Measurements from ENCODE around the gene DPYSL3.
"Not testable (repeated sequence)": the region's sequence is repeated elsewhere in the genome, so short reads cannot be mapped to it uniquely, and the experiment has no call there.

The DPYSL3 gene

DNA sequence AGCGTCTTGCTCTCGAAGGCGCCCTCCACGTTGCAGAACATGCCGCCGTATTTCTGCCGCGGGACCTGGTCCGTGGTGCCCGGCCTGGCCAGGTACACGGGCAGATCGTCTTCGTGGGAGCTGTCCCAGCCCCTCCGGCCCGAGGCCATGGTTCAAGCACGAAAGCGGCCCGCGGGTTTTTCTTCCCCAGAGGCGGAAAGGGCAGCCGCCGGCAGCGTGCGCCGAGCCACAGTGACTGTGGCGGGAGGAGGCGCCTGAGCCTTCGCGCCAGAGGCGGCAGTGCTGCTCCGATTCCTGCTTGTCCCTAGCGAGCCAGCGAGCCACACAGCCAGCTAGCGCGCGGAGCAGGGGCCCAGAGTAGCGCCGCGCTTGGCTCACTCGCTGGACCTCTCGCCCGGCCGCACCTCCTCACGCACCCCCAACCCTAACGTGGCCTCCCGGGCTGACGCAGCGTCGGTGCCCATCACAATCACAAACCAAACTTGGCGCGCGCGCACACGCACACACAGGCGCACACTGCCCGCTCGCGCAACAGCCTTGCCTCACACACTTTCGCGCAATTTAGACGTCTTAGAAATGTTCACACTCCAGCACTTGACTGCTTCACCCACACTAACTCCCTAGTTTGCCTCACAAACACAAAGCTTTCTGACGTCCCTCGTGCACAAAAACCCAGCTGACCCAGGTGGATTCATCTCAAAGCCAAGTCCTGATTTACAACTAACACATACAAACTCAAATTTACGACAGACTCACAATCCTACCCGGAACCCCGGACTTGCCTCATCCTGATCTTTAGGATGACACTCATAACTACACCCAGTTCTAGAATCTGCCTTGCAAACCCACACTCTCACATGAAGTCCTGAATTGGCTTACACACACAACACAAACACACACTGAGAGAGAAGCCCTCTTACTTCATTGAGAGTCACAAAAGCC lies at the start of gene DPYSL3:
Gene DPYSL3 (minus strand): TSS at position 359 of the 942 bp plus-strand sequence. CDS start 210 bp downstream, at position 149.
- peak; percentile 33 for DNase-seq

DNA sequence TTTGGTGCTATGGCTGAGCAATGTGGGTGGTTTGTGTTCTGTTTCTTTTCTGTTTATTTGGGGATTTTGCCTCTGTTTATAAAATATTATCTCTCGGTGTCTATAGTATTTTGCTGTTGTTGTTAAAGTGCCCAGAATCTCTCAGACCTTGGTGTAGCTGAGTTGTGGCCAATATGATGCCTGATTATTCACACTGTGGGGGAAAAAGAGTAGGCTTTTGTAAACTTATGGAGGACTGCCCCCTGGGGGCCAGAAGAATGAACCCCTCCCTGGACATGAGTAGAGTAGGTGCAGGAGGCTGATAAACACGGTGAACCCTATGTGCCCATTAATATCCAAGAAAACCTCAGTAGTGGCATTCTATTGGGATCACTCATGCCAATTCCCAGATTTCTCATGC lies 49.0 kb upstream of the DPYSL3 start:
- no peak for DNase-seq

- no peak for DNase-seq
Observed at GRCh38 chr5:147557876-147558745, 48.2 kb upstream of the DPYSL3 start.

DNA sequence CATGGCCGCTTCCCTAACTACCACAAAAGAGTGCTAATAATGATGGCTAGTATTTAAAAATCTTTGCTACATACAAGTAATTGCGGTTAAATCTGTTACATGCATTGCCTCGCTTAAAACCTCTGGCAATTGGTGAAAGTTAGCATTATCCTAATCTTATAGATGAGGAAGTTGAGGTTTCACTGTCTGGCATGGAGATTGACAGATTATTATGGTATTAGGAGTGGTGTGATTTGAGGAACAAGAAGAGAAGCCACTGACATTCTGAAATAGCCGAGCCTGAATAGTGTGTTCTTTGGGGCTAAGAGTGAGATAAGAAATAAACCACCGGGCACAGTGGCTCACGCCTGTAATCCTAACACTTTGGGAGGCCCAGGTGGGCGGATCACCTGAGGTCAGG lies 45.3 kb upstream of the DPYSL3 start:
- DNase-seq, result no peak

- no peak for DNase-seq
Observed at GRCh38 chr5:147554261-147554817, 44.5 kb upstream of the DPYSL3 start.

DNA sequence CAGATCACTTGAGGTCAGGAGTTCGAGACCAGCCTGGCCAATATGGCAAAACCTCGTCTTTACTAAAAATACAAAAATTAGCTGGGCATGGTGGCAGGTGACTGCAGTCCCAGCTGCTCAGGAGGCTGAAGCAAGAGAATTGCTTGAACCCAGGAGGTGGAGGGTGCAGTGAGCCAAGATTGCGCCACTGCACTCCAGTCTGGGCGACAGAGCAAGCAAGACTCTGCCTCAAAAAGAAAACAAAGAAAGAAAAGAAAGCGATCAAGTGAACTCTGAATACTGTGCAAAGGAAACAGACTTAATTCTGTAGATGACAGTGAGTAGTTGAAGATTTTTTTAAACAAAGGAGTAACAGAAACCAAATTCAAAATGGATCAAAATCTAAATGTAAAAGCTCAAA lies 43.9 kb upstream of the DPYSL3 start:
- DNase-seq, result not testable (repeated sequence)

GRCh38 chr5:147552897-147553296 lies 43.0 kb upstream of the DPYSL3 start:
- DNase-seq, result no peak

DNA sequence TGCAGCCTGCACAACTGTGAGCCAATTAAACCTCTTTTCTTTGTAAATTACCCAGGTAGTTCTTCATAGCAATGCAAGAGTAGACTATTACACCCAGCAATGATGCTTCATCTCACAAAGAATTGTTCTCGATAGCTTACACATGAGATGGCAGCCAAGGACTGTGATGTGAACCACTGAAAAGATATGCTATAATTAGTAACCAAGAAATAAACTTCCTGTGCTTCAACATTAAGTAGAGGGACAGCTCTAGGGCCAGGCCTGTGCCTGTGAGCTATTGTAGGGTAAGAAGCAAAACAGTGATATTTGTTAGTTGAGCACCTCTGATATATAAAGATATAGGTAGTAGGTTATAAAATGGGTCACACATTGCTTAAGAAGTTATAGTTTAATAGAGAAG lies 41.8 kb upstream of the DPYSL3 start:
- no peak for DNase-seq

GRCh38 chr5:147547730-147548129 lies 37.9 kb upstream of the DPYSL3 start:
- no peak for DNase-seq

DNA sequence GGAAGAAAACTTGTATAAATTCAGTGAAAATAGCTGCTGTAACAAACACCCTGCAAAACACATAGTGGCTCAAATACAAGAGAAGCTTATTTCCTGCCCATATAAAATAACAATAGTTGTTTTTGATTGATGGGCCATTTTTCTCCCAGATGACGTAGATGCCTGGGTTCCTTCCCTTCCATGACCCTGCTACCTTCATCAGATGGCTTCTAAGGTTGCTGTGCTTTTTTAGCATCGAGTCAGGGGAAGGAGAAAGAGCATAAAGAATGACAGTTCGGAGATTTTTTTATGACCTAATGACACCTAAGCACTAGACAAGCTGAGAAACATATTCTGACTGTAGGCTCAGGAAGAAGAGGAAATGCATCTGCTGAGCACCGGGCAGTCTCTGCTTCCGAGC lies 34.7 kb upstream of the DPYSL3 start:
- DNase-seq, result no peak

DNA sequence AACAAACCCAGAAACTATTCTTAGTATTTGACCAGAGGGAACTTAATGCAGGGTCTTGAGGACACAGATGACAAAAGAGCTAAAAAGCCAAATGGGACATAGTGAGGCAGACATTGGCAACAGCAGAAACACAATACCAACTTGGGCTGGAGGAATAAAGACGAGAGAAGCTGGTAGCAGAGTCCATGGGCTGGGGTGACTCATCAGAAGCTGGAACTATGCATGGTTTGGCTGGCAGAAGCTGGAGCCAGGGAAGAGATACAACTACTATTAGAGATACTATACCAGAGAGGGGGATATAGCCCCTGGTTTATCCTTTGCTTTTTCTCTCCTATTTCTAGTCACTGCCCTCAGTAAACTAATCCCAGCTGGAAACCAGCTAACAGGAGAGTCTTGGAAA lies 29.2 kb upstream of the DPYSL3 start:
- no peak for DNase-seq

DNA sequence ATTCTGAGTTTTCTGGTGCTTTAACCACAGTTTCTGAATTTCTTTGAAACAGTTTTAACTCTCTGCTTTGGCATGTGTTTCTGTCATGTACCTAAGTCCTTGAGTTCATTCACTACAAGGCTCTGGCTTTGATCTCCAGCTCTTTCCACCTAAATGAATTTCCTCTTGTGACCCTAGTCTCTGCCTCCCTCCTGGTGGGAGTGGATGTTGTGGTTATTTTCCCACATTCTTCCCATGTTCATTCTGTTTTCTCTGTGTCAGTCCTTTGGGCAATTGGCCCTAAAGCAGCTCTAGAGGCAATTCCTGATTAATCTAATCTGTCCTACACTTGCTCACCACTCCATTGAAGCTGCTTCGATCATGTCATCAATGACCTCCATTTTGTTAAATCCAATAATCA lies 28.4 kb upstream of the DPYSL3 start:
- DNase-seq, result no peak

DNA sequence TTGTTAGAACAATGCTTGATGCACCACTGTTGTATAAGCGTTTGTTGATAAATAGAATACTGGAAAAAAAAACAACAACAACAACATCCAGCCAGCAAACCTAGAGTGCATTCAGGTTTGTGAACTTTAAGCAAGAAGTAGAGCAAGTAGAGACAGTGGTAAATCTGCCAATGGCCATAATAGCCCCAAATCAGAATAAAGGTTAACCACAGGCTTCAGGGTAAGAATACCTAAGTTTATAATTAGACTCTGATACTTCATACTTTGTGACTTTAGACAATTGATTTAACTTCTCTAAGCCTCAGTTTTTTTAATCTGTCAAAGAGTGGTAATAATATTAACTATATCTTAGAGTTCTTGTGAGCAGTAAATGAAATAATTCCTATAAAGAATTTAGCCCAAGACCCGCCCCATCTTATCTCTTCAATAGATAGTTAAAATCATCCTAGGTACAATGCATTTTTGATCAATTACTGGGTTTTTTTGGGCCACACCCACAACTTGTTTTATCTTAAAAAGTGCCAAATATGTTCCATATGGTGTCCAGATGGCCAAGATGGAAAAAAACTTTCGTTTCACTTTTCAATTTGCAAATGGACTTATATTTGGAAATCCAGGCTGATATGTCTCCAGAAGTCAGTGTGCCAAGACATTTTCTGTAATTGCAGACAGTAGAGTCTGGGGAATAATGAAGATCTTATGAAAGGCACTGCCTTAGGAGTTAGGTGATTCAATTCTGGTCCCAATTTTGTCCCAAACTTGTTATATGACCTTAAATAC lies 24.5 kb upstream of the DPYSL3 start:
- no peak for DNase-seq

GRCh38 chr5:147532156-147532555 lies 22.3 kb upstream of the DPYSL3 start:
- no peak for DNase-seq

- DNase-seq, result no peak
Observed at GRCh38 chr5:147530530-147531389, 20.9 kb upstream of the DPYSL3 start.

DNA sequence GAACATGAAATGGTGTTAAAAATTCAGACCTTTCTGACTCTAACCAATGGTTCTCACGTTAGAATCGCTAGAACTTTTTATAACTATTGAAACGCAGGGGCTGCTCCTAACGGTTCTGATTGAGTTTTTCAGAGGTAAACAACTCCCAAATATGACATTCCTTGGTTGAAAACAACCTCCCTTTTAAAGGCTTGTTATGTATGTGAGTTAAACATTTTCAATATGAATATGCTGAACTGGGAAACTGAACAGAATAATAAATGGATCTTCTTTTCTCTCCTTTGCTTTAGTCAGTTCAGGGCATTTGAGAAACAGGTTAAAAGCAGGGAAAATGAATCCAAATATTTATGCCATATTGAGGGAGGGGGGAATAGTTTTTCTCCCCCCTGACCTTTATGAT lies 13.2 kb upstream of the DPYSL3 start:
- DNase-seq, result no peak

DNA sequence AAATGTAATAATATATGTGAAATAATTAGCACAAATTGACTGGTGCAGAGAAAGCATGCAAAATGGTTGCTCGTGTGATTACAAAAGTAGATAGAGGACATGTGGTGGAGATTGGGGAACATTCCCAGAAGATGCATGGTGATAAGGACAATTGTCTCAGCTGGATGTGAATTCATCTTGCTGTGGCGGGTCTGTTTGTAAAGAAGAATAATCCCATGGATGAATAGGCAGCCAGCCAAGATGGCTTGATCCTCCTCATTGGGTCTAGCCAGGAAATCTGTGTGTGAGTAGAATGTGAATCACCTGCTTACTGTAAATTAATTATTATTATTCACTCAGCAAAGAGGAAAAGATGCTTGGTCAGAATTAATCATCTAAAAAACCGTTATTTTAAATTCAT lies 12.6 kb upstream of the DPYSL3 start:
- DNase-seq, result no peak

- no peak for DNase-seq
Observed at GRCh38 chr5:147520450-147520849, 10.6 kb upstream of the DPYSL3 start.

DNA sequence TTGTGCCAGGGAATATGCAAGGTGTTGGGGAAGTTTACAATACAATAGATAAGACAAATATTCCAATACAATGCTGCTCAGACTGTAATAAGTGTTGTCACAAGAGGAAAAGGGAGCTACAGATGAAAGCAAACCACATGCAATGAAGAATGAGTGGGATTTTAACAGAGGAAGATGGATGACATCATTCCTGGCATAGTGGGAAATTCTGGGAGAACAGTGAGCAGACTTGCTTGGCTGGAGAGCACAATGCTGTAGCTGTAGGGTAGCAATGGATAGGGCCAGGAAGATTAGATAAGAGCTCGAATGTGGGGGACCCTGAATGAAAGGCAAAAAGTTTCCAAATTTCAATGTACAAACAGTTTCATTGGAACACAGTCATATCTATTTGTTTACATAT lies 9.5 kb upstream of the DPYSL3 start:
- no peak for DNase-seq

- DNase-seq, result no peak
Observed at GRCh38 chr5:147517383-147517782, 7.5 kb upstream of the DPYSL3 start.

DNA sequence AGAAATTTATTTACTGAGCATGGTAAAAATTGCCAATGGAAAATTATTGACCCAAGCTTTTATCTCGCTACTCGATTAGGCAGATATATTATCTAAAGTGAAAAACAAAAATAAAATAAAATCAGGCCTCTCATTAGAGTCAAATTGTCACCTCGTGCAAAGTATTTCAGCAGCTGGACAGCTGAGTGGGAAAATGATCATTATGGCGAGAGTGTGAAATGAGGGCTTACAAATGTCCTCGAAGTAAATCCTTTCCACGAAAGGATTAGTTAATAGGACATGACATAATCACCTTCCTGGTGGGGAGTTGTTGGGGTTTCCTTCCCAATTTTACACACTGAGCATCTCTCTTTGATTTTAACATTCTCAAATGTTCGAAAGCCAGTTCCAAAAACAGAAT lies 5.4 kb upstream of the DPYSL3 start:
- no peak for DNase-seq

Measured in NCI-H2171 (cell line).